NCI-H510A treated with DMSO at 0.1 percent for 48 hours (cell line): ENCODE measurements around the gene FSTL4.

Source experiments
- DNase-seq: peaks from one replicate; lab custom pipeline; 2025; lab: John Stamatoyannopoulos, UW

The FSTL4 gene

DNA sequence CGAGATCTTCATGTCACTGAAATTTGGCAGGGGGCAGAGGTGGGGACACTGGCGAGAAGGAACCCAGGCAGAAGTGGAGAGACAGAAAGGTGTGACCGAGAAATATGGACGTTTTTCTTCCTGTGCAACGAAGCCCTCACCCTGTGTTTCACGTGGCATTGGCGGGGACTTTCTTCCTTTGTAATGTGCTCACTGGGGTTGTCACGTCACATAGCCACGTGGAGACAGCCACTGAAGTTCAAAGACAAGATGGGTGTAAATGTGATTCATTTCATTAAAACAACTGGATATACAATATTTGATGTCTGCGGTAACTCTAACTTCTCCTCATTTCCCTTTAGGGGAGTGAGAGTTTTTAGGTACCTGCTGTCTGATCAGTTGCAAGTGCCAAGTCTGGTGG is 225.7 kb downstream of the FSTL4 start:
- no peak for DNase-seq

DNA sequence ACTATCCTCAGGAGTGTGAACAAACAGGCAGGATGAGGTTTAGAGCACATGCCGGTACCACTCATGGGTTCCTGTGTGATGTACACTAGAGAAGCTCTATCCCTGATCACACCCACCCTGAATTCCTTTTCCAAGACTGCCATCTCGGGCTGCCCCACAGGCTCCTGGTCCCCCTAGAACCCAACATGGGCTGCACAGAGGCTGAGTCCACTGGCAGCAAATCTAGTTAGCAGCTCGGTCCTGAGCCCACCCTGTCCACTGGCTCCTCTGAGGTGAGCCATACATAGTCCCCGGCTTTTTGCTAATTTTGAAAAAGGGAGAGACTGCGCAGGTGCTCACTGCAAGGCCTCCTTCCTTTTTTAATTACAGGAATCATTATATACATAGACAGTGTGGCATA is 227.0 kb downstream of the FSTL4 start:
- DNase-seq = no peak

DNA sequence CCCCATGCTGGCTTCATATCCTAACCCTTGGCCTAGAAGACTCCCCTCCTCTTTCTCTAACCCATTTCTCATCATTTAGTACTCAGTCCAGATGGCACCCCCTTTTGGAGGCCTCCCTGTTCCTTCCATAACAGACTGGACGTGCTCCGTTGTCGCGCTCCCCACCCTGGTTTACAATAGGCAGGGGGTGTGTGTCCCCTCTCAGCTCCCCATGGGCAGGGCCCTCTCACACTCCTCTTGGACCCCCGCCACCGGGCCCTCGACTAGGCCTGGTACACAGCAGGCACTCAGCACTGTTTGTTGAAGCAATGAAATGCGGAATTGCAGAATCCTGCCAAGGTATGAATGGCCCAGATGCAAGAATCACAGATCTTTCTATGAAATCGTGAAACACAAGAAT is 227.4 kb downstream of the FSTL4 start:
- no peak for DNase-seq

- no peak for DNase-seq
These were observed 228.1 kb downstream of the FSTL4 start for GRCh38 chr5:133384120-133384855.

- no peak for DNase-seq
These were observed 228.8 kb downstream of the FSTL4 start for GRCh38 chr5:133383580-133383939.

- no peak for DNase-seq
These were observed 229.4 kb downstream of the FSTL4 start for GRCh38 chr5:133382661-133383579.

GRCh38 chr5:133381571-133382365 is 230.6 kb downstream of the FSTL4 start:
- DNase-seq = no peak

DNA sequence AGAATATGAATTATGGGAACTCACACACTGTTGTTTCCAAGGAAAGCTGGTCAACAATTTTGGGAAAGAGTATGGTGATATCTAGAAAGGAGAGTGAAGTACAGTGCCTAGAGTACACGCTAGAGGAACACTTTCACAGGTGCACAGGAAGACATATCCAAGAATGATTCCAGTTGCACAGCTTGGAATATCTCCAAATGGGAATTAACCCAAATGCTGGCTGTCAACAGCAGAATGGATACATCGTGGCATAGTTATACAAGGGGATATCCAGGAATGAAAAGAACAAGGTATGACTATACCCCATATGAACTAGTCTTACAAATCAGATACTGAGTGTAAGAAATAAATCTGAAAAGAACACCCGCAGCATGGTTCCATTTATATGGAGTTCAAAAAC is 231.3 kb downstream of the FSTL4 start:
- no peak for DNase-seq

- no peak for DNase-seq
These were observed 234.6 kb downstream of the FSTL4 start for GRCh38 chr5:133377736-133378135.

DNA sequence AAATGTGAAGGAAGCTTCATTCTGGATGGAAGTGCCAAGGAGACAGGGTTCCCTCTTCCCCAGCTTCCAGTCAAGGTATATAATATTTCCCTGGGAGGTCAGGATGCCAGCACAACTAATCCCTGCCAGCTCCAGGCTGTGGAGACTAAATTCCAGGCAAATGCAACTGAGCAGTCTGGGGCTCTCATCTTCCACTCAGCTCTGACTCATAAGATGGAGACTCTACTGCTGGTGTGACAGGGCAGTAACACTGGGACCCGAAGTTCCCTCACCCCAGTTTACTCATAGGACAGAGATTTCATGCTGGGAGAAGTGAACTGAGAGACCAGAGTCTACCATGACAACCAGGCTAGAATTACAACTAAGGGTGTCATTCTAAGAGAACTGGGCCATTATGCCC is 235.4 kb downstream of the FSTL4 start:
- no peak for DNase-seq

DNA sequence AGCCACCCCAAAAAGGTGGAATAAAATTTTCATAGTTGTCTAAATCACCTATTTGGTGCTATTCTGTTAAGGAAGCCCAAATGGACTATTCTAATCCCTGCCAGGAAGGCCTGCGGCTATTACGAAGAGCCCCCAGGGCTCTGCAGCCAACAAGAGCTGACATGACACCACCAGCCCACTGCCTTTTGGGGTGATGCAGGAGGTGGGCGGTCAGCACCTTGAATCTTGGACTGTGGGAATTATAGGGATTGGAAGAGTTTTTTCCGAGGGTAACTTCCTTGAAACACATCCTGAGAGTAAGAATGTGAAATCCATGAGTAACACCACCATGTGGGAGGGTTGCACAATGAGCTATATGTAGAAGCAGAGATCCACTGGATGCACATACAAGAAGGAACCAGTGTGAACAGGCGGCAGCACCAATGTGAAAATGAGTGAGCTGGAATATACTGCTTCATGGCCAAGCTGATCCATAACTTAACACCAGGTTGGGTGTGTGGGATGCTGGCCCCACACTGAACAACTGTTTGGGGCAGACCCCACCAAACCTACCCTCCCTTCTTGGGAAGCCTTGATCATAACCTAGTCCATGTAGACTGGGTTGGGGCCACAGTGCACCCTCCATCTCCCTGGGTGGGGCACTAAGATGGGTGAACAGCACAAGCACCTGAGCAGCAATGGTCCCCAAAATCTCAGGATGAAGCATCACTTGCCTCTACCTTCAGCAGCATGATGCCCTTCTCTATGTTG is 239.0 kb downstream of the FSTL4 start:
- DNase-seq = no peak

DNA sequence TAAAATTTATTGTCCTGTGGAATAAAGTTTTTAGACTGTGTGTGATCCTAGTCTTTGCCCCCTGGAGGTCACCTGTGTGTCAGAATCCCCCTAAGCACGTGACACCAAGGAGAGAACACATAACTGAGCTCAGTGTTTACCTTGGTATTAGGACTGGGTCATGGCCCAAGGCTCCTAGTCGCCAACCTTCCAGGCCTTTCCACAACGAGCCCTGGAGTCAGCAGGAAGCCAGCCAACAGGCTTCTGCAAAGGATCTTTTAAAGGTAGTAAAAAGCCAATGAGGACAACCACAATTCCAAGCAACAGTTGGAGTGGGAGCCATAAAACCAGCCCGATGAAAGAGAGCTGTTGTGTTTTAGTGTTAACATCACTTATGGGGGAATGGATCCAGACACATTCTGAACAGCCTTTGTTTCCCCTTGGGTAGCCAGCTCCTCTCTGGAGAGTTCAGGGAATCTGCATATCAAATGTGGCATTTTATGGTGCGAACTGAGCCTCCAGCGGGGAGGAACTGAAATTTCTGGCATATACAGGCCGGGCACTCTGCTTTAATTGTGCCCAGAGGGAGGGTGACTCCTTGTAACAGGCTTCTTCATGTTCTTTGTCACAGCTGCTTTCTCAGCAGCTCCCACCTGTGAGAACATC is 239.9 kb downstream of the FSTL4 start:
- DNase-seq = no peak

DNA sequence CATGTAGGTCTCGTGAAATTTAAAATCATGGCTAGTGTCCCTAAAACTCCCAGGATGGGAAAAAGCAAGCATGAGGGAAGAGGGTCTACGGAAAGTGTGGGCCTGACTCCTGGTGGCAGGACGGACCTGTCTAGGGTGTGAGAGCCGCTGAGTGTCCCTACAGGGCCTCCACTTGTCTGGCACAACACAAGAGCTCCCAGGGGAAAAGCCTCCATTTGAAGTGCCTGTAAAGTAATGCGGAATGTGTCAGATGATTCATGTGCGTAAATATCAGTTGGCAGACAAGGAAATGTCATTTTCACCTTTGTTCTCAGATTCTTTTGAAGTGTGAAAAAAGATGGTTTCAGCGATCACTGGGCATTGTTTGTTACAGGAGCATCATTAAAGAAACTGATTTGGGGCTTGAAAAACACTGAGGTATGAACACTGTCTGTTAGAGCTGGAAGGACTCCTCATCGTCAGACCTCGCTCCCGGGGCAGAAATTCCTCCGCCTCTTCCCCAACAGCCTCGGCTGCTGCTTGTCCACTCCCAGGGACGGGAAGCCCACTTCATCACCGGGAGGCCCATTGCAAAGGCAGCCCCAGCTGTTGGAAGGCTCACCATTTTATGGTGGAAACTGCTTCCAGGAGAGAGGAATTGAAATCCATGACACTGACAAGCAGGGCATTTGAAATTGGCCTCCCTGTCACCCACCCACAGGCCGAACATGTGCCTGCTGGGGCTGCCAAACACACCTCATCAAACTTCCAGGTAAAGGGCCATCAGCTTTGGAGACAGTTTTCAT is 240.8 kb downstream of the FSTL4 start:
- no peak for DNase-seq

GRCh38 chr5:133370904-133371303 is 241.4 kb downstream of the FSTL4 start:
- no peak for DNase-seq

GRCh38 chr5:133370036-133370831 is 242.1 kb downstream of the FSTL4 start:
- no peak for DNase-seq

GRCh38 chr5:133368916-133369783 is 243.2 kb downstream of the FSTL4 start:
- no peak for DNase-seq

DNA sequence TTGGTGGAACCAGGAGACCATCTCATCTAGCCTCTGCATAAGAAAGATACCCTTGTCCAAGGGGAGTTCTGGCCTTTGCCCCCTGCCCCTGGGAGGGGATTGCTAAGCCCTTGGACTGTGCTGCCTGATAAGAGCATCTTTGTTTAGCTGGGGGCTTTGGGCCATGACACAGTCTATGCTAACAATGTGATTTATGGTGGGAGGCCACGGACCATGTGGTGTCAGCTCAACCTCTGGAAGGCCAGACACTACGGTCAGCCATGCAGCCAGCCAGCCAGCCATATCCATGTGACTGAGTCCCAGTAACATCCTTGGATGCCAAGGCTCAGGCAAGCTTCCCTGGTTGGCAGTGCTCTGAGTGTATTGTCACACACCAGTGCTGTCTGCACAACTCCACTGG is 244.4 kb downstream of the FSTL4 start:
- DNase-seq = no peak

GRCh38 chr5:133367071-133367786 is 245.1 kb downstream of the FSTL4 start:
- no peak for DNase-seq
